Vagina (tissue), 2 donors: ENCODE data around the gene CRMP1.

Source experiments
- CTCF ChIP-seq, 3 experiments: fragments of 450-650 bp in 2 of 3; fragments of 200-600 bp in 1 of 3; sonication (generic) in 1 of 3; IDR thresholded peaks; one replicate each; pipeline ENCODE4 v1.5.1; 2017 to 2019; ENCODE audit warnings: antibody characterized with exemption in 3 of 3, mild to moderate bottlenecking in 2 of 3, moderate library complexity in 2 of 3
- POLR2A ChIP-seq, 2 donors: fragments of 450-650 bp; IDR thresholded peaks; one replicate each; pipeline ENCODE4 v1.6.1; 2017; ENCODE audit warnings: antibody characterized with exemption in 2 of 2, mild to moderate bottlenecking in 2 of 2, moderate library complexity in 2 of 2
- POLR2AphosphoS5 ChIP-seq, 2 donors: sonication (generic); formaldehyde crosslinking; IDR thresholded peaks; one replicate each; pipeline ENCODE4 v1.9.0; 2017; ENCODE audit warnings: antibody characterized with exemption in 2 of 2, mild to moderate bottlenecking in 2 of 2, low read depth in 1 of 2; ENCODE audit not compliant: insufficient read depth in 1 of 2

GRCh38 chr4:5790546-5790857, 102.4 kb downstream of the CRMP1 start:
- no peak for TF ChIP-seq CTCF (IDR thresholded peaks at IDR 0.05)
- TF ChIP-seq POLR2AphosphoS5 (IDR thresholded peaks at IDR 0.05; ENCODE audit: insufficient read depth in 1 of 2, low read depth in 1 of 2), result no peak
- TF ChIP-seq POLR2A (IDR thresholded peaks at IDR 0.05), result no peak
